Measurements from ENCODE around the gene RAB9B.

RAB9B gene

DNA sequence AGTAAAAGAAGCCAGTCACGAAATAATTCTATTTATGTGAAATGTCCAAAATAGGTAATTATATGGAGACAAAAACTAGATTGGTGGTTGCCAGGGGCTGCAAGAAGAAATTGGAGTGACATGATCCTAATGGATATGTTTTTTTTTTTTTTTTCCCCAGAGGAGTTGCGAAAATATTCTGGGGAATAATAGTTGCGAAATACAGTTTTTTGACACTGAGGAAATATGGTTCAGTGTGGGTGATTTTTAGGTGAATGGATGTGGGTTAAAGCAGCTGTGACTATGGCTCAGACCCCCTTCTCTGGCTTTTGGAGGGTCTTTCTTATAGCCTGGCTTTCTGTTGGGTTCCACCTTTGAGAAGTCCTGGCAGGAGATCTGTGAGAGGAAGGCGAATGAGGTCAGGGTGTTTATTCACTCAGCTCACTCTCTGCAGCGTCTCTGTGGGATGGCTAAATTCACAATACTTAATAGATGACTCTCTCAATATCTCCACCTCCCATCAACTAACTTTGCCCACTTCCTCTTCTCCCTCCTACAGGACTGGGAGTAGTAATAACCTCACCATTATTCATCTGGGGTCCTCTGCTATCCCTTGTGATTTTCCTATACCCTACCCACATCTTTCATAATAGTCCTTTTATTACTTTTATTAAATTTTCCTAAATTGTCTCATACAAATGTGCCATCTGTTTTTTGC lies 15.3 kb upstream of the RAB9B start:
- Histone ChIP-seq H3K4me1 (ENCODE audit: low read depth, poor library complexity, severe bottlenecking) (peaks cover 5% of the 10 kb centered on the region), H3K27me3 (ENCODE audit: insufficient read depth, low read depth) (no peaks in the 10 kb centered on the region)

DNA sequence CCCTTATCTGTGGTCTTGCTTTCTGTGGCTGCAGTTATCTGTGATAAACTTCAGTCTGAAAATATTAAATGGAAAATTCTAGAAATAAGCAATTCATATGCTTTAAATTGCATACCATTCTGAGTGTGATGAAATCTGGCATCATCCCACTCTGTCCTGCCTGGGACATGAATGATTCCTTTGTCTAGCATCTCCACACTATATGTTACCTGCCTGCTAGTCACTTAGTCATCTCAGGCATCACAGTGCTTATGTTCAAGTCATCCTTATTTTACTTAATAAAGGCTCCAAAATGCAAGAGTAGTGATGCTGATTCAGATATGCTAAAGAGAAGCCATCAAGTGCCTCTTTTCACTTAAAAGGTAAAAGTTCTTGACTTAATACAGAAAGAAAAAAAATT lies 14.3 kb upstream of the RAB9B start:
- Histone ChIP-seq H3K27me3 (ENCODE audit: insufficient read depth, low read depth) (no peaks in the 10 kb centered on the region), H3K79me2 (ENCODE audit: insufficient read depth, low read depth) (no peaks in the 10 kb centered on the region), H3K9ac (no peak overlapping the region), H3K4me3 (IDR thresholded peaks at IDR 0.05; ENCODE audit: insufficient read depth, low read depth, low read length) (no peak overlapping the region), H4K20me1 (ENCODE audit: insufficient read depth) (no peaks in the 10 kb centered on the region), H3K4me1 (ENCODE audit: low read depth, poor library complexity, severe bottlenecking) (peaks cover 5% of the 10 kb centered on the region), H3K4me2 (no peak overlapping the region), H3K36me3 (ENCODE audit: insufficient read depth) (no peaks in the 10 kb centered on the region), H3K27ac (no peak overlapping the region), H2AFZ (ENCODE audit: low read depth) (no peak overlapping the region)
- TF ChIP-seq, protein P1, sequence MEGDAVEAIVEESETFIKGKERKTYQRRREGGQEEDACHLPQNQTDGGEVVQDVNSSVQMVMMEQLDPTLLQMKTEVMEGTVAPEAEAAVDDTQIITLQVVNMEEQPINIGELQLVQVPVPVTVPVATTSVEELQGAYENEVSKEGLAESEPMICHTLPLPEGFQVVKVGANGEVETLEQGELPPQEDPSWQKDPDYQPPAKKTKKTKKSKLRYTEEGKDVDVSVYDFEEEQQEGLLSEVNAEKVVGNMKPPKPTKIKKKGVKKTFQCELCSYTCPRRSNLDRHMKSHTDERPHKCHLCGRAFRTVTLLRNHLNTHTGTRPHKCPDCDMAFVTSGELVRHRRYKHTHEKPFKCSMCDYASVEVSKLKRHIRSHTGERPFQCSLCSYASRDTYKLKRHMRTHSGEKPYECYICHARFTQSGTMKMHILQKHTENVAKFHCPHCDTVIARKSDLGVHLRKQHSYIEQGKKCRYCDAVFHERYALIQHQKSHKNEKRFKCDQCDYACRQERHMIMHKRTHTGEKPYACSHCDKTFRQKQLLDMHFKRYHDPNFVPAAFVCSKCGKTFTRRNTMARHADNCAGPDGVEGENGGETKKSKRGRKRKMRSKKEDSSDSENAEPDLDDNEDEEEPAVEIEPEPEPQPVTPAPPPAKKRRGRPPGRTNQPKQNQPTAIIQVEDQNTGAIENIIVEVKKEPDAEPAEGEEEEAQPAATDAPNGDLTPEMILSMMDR (conservative IDR thresholded peaks at IDR 0.05; ENCODE audit: low read depth, low read length): no peak

More for the DNA sequence above, 15.3 kb upstream of the RAB9B start:
- Histone ChIP-seq H3K27ac (no peak overlapping the region), H4K20me1 (ENCODE audit: insufficient read depth) (no peaks in the 10 kb centered on the region), H3K9ac (no peak overlapping the region), H3K4me2 (no peak overlapping the region), H2AFZ (ENCODE audit: low read depth) (no peak overlapping the region), H3K4me3 (IDR thresholded peaks at IDR 0.05; ENCODE audit: insufficient read depth, low read depth, low read length) (no peak overlapping the region), H3K36me3 (ENCODE audit: insufficient read depth) (no peaks in the 10 kb centered on the region), H3K79me2 (ENCODE audit: insufficient read depth, low read depth) (no peaks in the 10 kb centered on the region)
- TF ChIP-seq, protein P1 (conservative IDR thresholded peaks at IDR 0.05; ENCODE audit: low read depth, low read length): no peak

DNA sequence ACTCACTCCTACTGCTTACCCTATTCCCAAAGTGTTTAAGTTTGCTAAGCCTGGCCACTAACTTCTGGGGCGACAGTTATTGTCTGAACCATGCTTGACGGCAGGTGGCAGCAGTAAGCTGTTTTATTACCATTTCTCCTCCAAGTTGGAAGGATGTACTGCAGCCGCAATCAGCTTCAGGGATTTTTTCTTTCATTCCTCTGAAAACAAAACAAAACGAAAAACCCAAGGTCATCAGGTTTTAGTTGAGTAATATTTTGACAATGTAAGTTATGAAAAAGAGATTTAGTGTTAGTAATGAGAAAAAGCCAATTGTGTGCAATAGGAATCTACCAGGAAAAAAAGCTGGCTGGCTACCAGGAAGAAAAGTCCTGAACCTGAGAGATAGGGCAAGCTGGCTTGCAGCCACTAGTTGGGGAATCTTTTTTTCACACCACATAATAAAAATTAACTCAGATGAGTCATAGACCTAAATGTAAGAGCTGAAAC lies 13.2 kb upstream of the RAB9B start:
- Histone ChIP-seq H4K20me1 (ENCODE audit: insufficient read depth) (no peaks in the 10 kb centered on the region), H3K4me2 (no peak overlapping the region), H3K36me3 (ENCODE audit: insufficient read depth) (no peaks in the 10 kb centered on the region), H3K27ac (no peak overlapping the region), H3K9ac (no peak overlapping the region), H3K4me1 (ENCODE audit: low read depth, poor library complexity, severe bottlenecking) (peaks cover 5% of the 10 kb centered on the region), H3K4me3 (IDR thresholded peaks at IDR 0.05; ENCODE audit: insufficient read depth, low read depth, low read length) (no peak overlapping the region), H3K79me2 (ENCODE audit: insufficient read depth, low read depth) (no peaks in the 10 kb centered on the region), H2AFZ (ENCODE audit: low read depth) (no peak overlapping the region), H3K27me3 (ENCODE audit: insufficient read depth, low read depth) (no peaks in the 10 kb centered on the region)
- TF ChIP-seq, protein P1 (conservative IDR thresholded peaks at IDR 0.05; ENCODE audit: low read depth, low read length): peak; percentile 76

DNA sequence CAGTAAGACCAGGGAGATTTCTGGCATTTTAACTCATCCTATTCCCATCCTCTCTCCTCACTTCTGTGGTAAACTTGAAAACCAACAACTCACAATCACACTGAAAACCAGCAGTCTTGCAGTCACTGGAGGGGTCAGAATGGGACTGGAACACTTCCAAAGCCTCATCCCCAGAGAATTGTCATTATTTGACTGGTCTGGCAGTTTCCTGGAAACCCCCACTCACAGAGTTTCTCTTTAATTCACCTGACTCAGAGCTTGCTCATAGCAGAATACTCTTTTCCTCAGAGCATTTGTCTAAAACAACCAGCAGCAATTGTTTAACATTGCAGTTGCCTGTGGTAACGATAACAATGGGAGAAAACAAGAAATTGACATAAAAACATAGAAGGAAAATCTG lies 7.3 kb upstream of the RAB9B start:
- Histone ChIP-seq H2AFZ (ENCODE audit: low read depth) (no peak overlapping the region), H3K36me3 (ENCODE audit: insufficient read depth) (no peaks in the 10 kb centered on the region), H3K27me3 (ENCODE audit: insufficient read depth, low read depth) (no peaks in the 10 kb centered on the region), H3K79me2 (ENCODE audit: insufficient read depth, low read depth) (no peaks in the 10 kb centered on the region), H3K27ac (no peak overlapping the region), H3K9ac (no peak overlapping the region), H3K4me3 (IDR thresholded peaks at IDR 0.05; ENCODE audit: insufficient read depth, low read depth, low read length) (no peak overlapping the region), H4K20me1 (ENCODE audit: insufficient read depth) (no peaks in the 10 kb centered on the region), H3K4me2 (no peak overlapping the region), H3K4me1 (ENCODE audit: low read depth, poor library complexity, severe bottlenecking) (no peaks in the 10 kb centered on the region)
- TF ChIP-seq, protein P1 (conservative IDR thresholded peaks at IDR 0.05; ENCODE audit: low read depth, low read length): no peak
